Measurements from ENCODE around the gene PLEKHA5. TPM values are rescaled to one million over a fixed set of nuclear protein-coding genes. Genes with fewer than 3 reads are reported as not detected.

PLEKHA5 gene
- total and polyA plus RNA-seq, 2 of the 4 experiments (the other 2 are of a cell fraction), result 5.3 to 12.2 TPM

- H2AK9ac ChIP-seq (replicated peaks; ENCODE audit: low read depth, low read length, poor library complexity), result no peak overlapping the region
- H2BK5ac ChIP-seq (ENCODE audit: low read depth, low read length, poor library complexity, severe bottlenecking), result no peak overlapping the region
- no peak overlapping the region for H3K27ac ChIP-seq (ENCODE audit: insufficient read depth, low read length)
- no peaks in the 10 kb centered on the region for H3K27me3 ChIP-seq (ENCODE audit: control insufficient read depth, insufficient read depth, low read length)
- H2AFZ ChIP-seq (replicated peaks; ENCODE audit: low read length, poor library complexity), result no peak overlapping the region
- no peak overlapping the region for H3K14ac ChIP-seq (replicated peaks; ENCODE audit: low read depth, low read length)
- in situ Hi-C loops (cut with MboI; ENCODE audit: low sequenced_read_pairs), result no loop called here
- no peaks in the 10 kb centered on the region for H3K9me3 ChIP-seq (ENCODE audit: control insufficient read depth, insufficient read depth, low read length)
- no TSS peak for BruUV-seq (replicated peaks)
- H3K56ac ChIP-seq (ENCODE audit: extremely low read depth, insufficient read depth, low read length), result no peak overlapping the region
- no peaks in the 10 kb centered on the region for H4K20me1 ChIP-seq (ENCODE audit: insufficient read depth, low read length)
- ChIA-PET POLR2A (ENCODE audit: unreplicated experiment) (no interaction called here), CTCF (interaction anchor here (1.0 kb wide), 1 partner anchor 25 kb away, joined by 3 read pairs; no protein-coding TSS in a partner anchor)
- DNase-seq (no peak), ATAC-seq (ENCODE audit: low read depth) (no peak)
- H3K9me1 ChIP-seq (ENCODE audit: insufficient read depth, low read length), result 0 out of 2 replicates have a peak, but pooled peaks cover 4% of the 10 kb centered on the region
- H3K79me1 ChIP-seq (ENCODE audit: low read depth in 1 of 2, low read length in 2 of 2), result peaks cover 16 to 36% of the 10 kb centered on the region in 2 experiments
- peaks cover 6% of the 10 kb centered on the region; the same call in 1 of the 2 replicates for H3K4me1 ChIP-seq (ENCODE audit: control insufficient read depth, insufficient read depth, low read length)
- TF ChIP-seq MXI1 (IDR thresholded peaks at IDR 0.05; ENCODE audit: borderline replicate concordance, low read depth, low read length) (no peak), RFX5 (IDR thresholded peaks at IDR 0.05; ENCODE audit: low read depth, low read length) (no peak), NFE2L2 (IDR thresholded peaks at IDR 0.05; ENCODE audit: low read depth, low read length) (no peak), POLR2A (IDR thresholded peaks at IDR 0.05; ENCODE audit: low read depth, low read length) (no peak)
- dilution Hi-C loops (cut with HindIII; ENCODE audit: low sequenced_read_pairs, unreplicated experiment), result no loop called here
- H3K9ac ChIP-seq (ENCODE audit: low read depth, low read length), result no peak overlapping the region
- H4K8ac ChIP-seq (ENCODE audit: low read depth in 2 of 2, low read length in 2 of 2), result no peak overlapping the region
- 0 out of 2 replicates have a peak, but pooled peaks cover 1% of the 10 kb centered on the region for H3K36me3 ChIP-seq (ENCODE audit: control insufficient read depth, insufficient read depth, low read length)
- WGBS, 2 experiments (ENCODE audit: extremely low coverage in 2 of 2, insufficient read length in 1 of 2), result no CpG with 5 or more reads among the region's 4 CpGs
- no peak overlapping the region for H3K4ac ChIP-seq (ENCODE audit: low read depth, low read length)
- H4K5ac ChIP-seq (ENCODE audit: low read depth, low read length), result no peak overlapping the region
- H3K18ac ChIP-seq (ENCODE audit: low read depth, low read length), result no peak overlapping the region
- H2AK5ac ChIP-seq (ENCODE audit: low read depth, low read length), result no peak overlapping the region
- no peak overlapping the region for H4K91ac ChIP-seq (ENCODE audit: insufficient read depth, low read depth, low read length)
- no peak overlapping the region for H3K4me3 ChIP-seq (ENCODE audit: insufficient read depth, low read depth, low read length)
- intact Hi-C loops (cut with micrococcal nuclease), result no loop called here
- no peak overlapping the region for H2BK20ac ChIP-seq (ENCODE audit: low read depth, low read length)
- H2BK15ac ChIP-seq (ENCODE audit: low read depth, low read length), result no peak overlapping the region
- H2BK120ac ChIP-seq (ENCODE audit: low read depth, low read length), result no peak overlapping the region
- H3K23ac ChIP-seq (ENCODE audit: low read depth, low read length), result no peak overlapping the region
- H3K4me2 ChIP-seq (ENCODE audit: low read depth, low read length), result no peak overlapping the region
Measured at GRCh38 chr12:19246933-19247332, 117.4 kb downstream of the PLEKHA5 start.

Data from IMR-90 (cell line).